OCI-LY3 (cell line): ENCODE data around the gene AQP11.

Source experiments
- H2AFZ ChIP-seq: fragments of 200-600, 300-600 bp; shearing (Covaris generic); 2 replicates; pipeline ENCODE4 v1.6.0; 2014; ENCODE audit warnings: antibody characterized with exemption, low read depth, low read length
- H3K27ac ChIP-seq: fragments of 200-600, 300-600 bp; sonication (generic); 2 replicates; pipeline ENCODE4 v1.5.1; 2014; ENCODE audit warnings: mild to moderate bottlenecking, low read length, moderate library complexity, mixed read lengths
- H3K27me3 ChIP-seq: fragments of 200-600, 300-600 bp; sonication (generic); 2 replicates; pipeline ENCODE4 v1.6.1; 2014; ENCODE audit warnings: low read depth, low read length, mixed read lengths
- H3K36me3 ChIP-seq: fragments of 200-600, 300-600 bp; sonication (generic); replicated peaks from 2 replicates; pipeline ENCODE3; 2014; ENCODE audit warnings: low read depth, low read length, mixed read lengths
- H3K4me1 ChIP-seq: fragments of 300-600, 200-600 bp; sonication (generic); 2 replicates; pipeline ENCODE4 v1.6.1; 2014; ENCODE audit warnings: low read length, mixed read lengths
- H3K4me2 ChIP-seq: fragments of 200-600, 300-600 bp; sonication (generic); 2 replicates; pipeline ENCODE4 v1.6.1; 2014; ENCODE audit warnings: low read length, mixed read lengths
- H3K4me3 ChIP-seq: fragments of 300-600, 200-600 bp; sonication (generic); 2 replicates; pipeline ENCODE4 v1.5.1; 2014; ENCODE audit warnings: antibody characterized with exemption, mild to moderate bottlenecking, low read length, moderate library complexity
- H3K79me2 ChIP-seq: fragments of 300-600, 200-600 bp; shearing (Covaris generic); 2 replicates; pipeline ENCODE4 v1.6.1; 2014; ENCODE audit warnings: mild to moderate bottlenecking, low read length, mixed read lengths
- H3K9ac ChIP-seq: fragments of 300-600, 200-600 bp; shearing (Covaris generic); 2 replicates; pipeline ENCODE4 v1.6.0; 2014; ENCODE audit warnings: mild to moderate bottlenecking, low read length, moderate library complexity
- H3K9me3 ChIP-seq: fragments of 200-600, 300-600 bp; shearing (Covaris generic); 2 replicates; pipeline ENCODE4 v1.6.1; 2014; ENCODE audit warnings: low read length, mixed read lengths; ENCODE audit not compliant: insufficient read depth
- H4K20me1 ChIP-seq: fragments of 200-600, 300-600 bp; sonication (generic); 2 replicates; pipeline ENCODE4 v1.6.1; 2016; ENCODE audit warnings: low read length, mixed read lengths; ENCODE audit not compliant: insufficient read depth
- EZH2phosphoT487 ChIP-seq: fragments of 200-600 bp; shearing (Covaris generic); IDR thresholded peaks from 2 replicates; pipeline ENCODE4 v1.6.1; 2018; ENCODE audit warnings: antibody characterized with exemption, mixed run types, low read depth
- TF ChIP-seq, protein P1 (sequence below): fragments of 200-600, 300-600 bp; sonication (generic); IDR thresholded peaks from 2 replicates; pipeline ENCODE4 v1.5.1; 2014; ENCODE audit warnings: antibody characterized with exemption, low read length, low read depth

Gene AQP11

DNA sequence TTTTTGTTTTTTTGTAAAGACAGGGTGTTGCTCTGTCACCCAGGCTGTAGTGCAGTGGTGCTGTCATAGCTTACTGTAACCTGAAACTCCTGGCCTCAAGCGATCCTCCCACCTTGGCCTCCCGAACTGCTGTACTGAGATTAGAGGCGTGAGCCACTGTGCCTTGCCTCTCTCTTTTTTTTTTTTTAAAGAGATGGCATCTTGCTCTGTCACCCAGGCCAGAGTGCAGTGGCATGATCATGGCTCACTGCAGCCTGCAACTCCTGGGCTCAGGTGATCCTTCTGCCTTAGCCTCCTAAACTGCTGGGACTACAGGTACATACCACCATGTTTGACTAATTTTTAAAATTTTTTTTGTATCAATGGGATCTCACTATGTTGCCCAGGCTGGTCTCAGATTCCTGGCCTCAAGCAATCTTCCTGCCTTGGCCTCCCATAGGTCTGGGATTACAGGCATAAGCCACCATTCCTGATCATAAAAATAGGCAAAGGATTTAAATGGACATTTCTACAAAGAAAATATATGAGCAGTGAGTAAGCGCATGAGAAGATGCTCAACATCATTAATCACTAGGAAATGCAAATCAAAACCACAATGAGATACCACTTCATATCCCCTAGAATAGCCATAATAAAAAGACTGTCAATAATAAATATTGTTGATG lies 65.1 kb downstream of the AQP11 start:
- no peaks in the 10 kb centered on the region for H3K27me3 ChIP-seq
- H3K4me3 ChIP-seq = no peak overlapping the region
- no peaks in the 10 kb centered on the region for H3K4me1 ChIP-seq
- no peak for TF ChIP-seq EZH2phosphoT487
- TF ChIP-seq, protein P1, sequence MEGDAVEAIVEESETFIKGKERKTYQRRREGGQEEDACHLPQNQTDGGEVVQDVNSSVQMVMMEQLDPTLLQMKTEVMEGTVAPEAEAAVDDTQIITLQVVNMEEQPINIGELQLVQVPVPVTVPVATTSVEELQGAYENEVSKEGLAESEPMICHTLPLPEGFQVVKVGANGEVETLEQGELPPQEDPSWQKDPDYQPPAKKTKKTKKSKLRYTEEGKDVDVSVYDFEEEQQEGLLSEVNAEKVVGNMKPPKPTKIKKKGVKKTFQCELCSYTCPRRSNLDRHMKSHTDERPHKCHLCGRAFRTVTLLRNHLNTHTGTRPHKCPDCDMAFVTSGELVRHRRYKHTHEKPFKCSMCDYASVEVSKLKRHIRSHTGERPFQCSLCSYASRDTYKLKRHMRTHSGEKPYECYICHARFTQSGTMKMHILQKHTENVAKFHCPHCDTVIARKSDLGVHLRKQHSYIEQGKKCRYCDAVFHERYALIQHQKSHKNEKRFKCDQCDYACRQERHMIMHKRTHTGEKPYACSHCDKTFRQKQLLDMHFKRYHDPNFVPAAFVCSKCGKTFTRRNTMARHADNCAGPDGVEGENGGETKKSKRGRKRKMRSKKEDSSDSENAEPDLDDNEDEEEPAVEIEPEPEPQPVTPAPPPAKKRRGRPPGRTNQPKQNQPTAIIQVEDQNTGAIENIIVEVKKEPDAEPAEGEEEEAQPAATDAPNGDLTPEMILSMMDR = no peak
- H3K36me3 ChIP-seq = no peaks in the 10 kb centered on the region
- no peaks in the 10 kb centered on the region for H3K79me2 ChIP-seq
- no peak overlapping the region for H2AFZ ChIP-seq
- H3K9me3 ChIP-seq = no peaks in the 10 kb centered on the region
- H3K9ac ChIP-seq = no peak overlapping the region
- H3K4me2 ChIP-seq = no peak overlapping the region
- H3K27ac ChIP-seq = no peak overlapping the region
- no peaks in the 10 kb centered on the region for H4K20me1 ChIP-seq

DNA sequence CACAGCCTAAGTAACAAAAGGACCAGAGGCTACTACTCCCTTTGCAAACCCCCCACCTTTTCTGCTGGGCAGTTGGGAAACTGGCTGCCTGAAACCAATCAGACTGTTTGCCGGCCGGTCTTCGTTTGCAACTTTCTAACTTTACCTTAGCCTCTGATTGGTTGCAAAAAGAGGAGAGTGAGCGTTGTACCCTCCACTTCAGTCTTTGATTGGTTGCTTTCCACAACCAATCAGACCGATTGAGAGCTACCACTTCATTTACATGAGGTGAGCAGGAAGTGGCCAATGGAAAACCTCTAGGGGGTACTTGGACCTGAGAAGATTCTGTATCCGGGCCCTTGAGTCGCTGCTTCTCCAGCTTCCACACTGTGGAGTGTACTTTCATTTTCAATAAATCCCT lies 66.6 kb downstream of the AQP11 start:
- Histone ChIP-seq H3K27me3 (no peaks in the 10 kb centered on the region), H3K4me2 (no peak overlapping the region), H3K4me3 (no peak overlapping the region), H3K4me1 (peaks cover 13% of the 10 kb centered on the region), H3K36me3 (no peaks in the 10 kb centered on the region), H2AFZ (no peak overlapping the region), H4K20me1 (peaks cover 4% of the 10 kb centered on the region; the same call in 1 of the 2 replicates), H3K27ac (no peak overlapping the region), H3K79me2 (no peaks in the 10 kb centered on the region), H3K9me3 (no peaks in the 10 kb centered on the region), H3K9ac (no peak overlapping the region)
- TF ChIP-seq, protein P1 = no peak
- TF ChIP-seq EZH2phosphoT487 = no peak

DNA sequence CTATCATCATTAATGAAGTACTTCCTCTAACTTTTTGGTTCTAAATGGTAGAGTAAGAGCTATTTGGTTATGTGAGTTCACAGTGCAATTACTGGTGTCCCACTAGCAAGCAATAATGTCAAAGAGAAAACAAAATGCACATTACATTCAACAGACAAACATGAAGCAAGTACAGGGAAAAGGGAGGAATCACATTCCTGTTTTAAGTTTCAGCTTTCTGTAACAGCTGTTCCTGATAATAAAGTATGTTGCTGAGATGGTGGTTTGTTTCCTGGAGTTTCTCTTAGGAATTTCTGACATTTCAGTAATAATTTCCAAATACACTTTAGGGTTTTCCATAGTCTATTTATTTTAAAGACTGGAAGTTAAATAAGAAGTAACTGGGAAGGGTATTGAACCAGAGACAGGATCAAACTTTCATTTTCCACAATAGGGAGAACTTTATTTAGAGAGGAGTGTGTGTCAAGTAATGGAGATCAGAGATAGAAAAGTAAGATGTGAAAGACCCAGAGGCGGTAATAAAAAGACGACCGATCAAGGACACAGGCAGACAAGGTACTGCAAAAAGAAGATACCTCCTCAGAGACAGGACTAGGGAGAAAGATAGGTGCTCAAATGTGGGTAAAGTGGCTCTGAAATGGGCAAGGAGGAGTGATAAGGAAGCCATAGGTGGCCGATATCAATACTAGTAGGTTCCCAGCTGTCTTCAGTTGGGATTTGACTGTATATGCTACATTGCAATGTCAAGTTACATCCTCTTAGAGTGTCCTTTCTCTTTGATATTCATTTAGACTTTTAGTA lies 68.7 kb downstream of the AQP11 start:
- Histone ChIP-seq H3K27me3 (no peaks in the 10 kb centered on the region), H3K79me2 (no peaks in the 10 kb centered on the region), H3K36me3 (no peaks in the 10 kb centered on the region), H3K9ac (no peak overlapping the region), H2AFZ (no peak overlapping the region), H3K4me3 (no peak overlapping the region), H3K27ac (no peak overlapping the region), H3K4me2 (no peak overlapping the region), H3K4me1 (peaks cover 17% of the 10 kb centered on the region), H3K9me3 (no peaks in the 10 kb centered on the region), H4K20me1 (peaks cover 5% of the 10 kb centered on the region; the same call in 1 of the 2 replicates)
- TF ChIP-seq, protein P1 = no peak
- no peak for TF ChIP-seq EZH2phosphoT487
